ENCODE results near the gene CAMTA1. TPM values are rescaled to one million over a fixed set of nuclear protein-coding genes. Genes with fewer than 3 reads are reported as not detected.

CAMTA1 gene
- total RNA-seq, 2 donors from 2014 or later, result 100 to 102 TPM

DNA sequence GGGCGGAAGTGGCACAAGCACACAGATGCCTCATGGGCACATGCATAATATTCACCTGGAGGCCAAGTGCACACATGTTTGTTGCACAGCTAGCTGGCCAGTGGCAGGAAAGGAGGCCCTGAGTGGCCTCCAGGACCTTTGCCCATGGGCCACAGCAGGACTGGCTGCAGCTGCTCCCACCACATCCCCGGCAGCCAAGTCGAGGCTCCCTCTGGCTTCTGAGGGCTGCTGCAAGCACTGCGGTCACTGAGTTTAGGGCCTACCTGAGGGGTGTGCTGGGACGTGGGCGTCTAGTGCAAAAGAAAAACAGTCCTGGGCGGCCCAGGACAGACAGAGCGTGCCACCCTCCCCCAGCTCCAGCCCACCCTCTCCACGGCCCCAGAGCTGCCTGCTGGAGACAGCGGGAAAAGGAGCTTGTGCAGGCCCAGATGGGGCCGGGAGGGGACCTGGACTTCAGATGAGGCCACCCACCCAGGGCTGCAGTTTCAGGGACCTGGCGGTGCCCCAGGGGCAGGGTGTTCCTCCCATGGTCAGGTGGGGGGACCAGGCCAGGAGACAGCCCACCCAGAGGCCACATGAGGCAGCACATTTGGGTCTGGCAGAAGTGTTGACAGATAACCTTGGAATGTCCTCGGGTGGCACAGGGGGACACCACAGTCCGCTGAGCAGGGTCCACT lies 720.0 kb downstream of the CAMTA1 start:
- 86% methylated on average over 14 of the region's 14 CpGs for WGBS
- intact Hi-C loops (cut with DNase I), result no loop called here

DNA sequence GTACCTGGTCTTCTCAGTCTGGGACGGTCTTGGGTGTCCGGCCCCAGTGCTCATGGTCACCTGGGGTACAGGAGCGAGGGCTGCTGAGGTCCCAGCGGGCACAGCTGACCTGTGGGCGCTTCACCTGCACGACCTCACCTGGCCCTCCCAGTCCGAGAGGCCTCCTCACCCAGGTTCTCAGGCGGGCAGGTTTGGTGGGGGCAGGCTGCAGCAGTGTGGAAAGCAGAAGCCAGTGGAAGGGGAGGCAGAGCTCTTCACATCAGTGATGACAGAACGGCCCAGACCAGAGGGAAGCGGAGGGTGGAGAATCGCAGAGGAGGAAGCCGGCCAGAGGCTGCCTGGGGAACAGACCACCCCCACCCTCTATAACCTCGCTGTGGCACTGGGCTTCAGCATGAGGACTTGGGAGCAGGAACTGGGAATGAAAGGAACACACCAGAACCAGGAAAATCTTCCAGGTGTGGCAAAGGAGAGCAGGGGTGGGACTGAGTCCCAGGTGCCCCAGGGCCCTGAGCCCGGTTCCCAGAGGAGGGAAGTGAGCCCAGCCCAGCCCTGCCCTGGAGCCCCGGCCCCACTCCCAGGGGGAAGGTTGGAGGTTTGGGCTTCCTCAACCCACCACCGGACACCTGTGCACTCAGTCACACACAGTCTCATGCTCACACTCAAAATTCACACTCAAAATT lies 720.7 kb downstream of the CAMTA1 start:
- H3K4me3 ChIP-seq, result no peak overlapping the region
- no peaks in the 10 kb centered on the region for H3K9me3 ChIP-seq
- H3K27ac ChIP-seq, result no peak overlapping the region
- H3K36me3 ChIP-seq, result no peaks in the 10 kb centered on the region
- 81% methylated on average over 16 of the region's 16 CpGs for WGBS
- DNase-seq (ENCODE audit: low spot score), result no peak
- H3K27me3 ChIP-seq (replicated peaks; ENCODE audit: insufficient read depth), result no peaks in the 10 kb centered on the region
- intact Hi-C loops (cut with DNase I), result no loop called here
- TF ChIP-seq, protein P1, sequence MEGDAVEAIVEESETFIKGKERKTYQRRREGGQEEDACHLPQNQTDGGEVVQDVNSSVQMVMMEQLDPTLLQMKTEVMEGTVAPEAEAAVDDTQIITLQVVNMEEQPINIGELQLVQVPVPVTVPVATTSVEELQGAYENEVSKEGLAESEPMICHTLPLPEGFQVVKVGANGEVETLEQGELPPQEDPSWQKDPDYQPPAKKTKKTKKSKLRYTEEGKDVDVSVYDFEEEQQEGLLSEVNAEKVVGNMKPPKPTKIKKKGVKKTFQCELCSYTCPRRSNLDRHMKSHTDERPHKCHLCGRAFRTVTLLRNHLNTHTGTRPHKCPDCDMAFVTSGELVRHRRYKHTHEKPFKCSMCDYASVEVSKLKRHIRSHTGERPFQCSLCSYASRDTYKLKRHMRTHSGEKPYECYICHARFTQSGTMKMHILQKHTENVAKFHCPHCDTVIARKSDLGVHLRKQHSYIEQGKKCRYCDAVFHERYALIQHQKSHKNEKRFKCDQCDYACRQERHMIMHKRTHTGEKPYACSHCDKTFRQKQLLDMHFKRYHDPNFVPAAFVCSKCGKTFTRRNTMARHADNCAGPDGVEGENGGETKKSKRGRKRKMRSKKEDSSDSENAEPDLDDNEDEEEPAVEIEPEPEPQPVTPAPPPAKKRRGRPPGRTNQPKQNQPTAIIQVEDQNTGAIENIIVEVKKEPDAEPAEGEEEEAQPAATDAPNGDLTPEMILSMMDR (IDR thresholded peaks at IDR 0.05), result no peak
- TF ChIP-seq POLR2A (IDR thresholded peaks at IDR 0.05) (no peak), POLR2AphosphoS5 (IDR thresholded peaks at IDR 0.05) (no peak)
- no peaks in the 10 kb centered on the region for H3K4me1 ChIP-seq (replicated peaks)

More for the DNA sequence above, 720.0 kb downstream of the CAMTA1 start:
- DNase-seq (ENCODE audit: low spot score), result no peak
- Histone ChIP-seq H3K36me3 (no peaks in the 10 kb centered on the region), H3K9me3 (no peaks in the 10 kb centered on the region), H3K27me3 (replicated peaks; ENCODE audit: insufficient read depth) (no peaks in the 10 kb centered on the region), H3K4me1 (replicated peaks) (no peaks in the 10 kb centered on the region), H3K4me3 (no peak overlapping the region), H3K27ac (no peak overlapping the region)
- TF ChIP-seq POLR2AphosphoS5 (IDR thresholded peaks at IDR 0.05), result no peak
- TF ChIP-seq, protein P1 (IDR thresholded peaks at IDR 0.05), result no peak
- TF ChIP-seq POLR2A (IDR thresholded peaks at IDR 0.05), result no peak

GRCh38 chr1:7506454-7507284 lies 721.4 kb downstream of the CAMTA1 start:
- TF ChIP-seq, protein P1 (IDR thresholded peaks at IDR 0.05), result no peak
- TF ChIP-seq POLR2AphosphoS5 (IDR thresholded peaks at IDR 0.05) (no peak), POLR2A (IDR thresholded peaks at IDR 0.05) (no peak)
- Histone ChIP-seq H3K27ac (no peak overlapping the region), H3K4me3 (no peak overlapping the region), H3K4me1 (replicated peaks) (no peaks in the 10 kb centered on the region), H3K27me3 (replicated peaks; ENCODE audit: insufficient read depth) (no peaks in the 10 kb centered on the region), H3K9me3 (no peaks in the 10 kb centered on the region), H3K36me3 (no peaks in the 10 kb centered on the region)
- WGBS, result 86% methylated on average over 10 of the region's 10 CpGs
- no peak for DNase-seq (ENCODE audit: low spot score)
- intact Hi-C loops (cut with DNase I), result no loop called here

DNA sequence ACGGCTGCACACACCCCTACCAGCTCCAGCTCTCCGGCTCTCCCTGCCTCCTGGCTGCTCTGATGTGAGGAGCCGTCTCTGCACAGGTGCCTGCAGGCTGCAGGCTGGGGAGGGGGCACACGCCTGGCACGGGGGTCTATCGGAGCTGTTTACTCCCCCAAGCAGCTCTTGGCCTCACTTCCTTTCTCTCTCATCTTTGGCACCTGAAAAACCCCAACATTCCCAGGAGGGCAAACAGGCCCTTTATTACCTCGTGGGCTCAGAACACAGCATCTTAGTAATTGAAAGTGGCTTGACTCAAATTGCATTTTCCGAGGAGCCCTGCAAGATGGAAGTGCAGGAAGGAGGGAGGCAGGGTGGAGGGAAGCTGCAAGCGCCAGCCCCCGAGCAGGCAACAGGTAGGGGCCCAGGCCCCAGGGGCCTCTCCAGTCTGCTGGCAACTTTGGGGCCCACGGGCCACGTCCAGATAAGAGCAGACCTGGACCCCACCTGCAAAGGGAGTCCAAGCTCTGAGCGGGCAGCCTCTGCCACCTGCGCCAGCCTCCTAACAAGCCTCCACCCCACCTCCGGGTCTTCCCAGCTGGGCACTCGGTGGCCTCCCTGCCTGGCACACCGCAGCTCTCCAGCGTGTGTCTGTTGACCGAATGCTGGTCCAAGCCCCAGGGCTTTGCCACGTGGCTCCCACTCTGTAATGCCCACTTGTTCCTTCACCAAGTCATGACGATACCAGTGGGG lies 722.2 kb downstream of the CAMTA1 start:
- H3K9me3 ChIP-seq, result no peaks in the 10 kb centered on the region
- H3K36me3 ChIP-seq, result no peaks in the 10 kb centered on the region
- intact Hi-C loops (cut with DNase I), result no loop called here
- DNase-seq (ENCODE audit: low spot score), result no peak
- TF ChIP-seq POLR2A (IDR thresholded peaks at IDR 0.05) (no peak), POLR2AphosphoS5 (IDR thresholded peaks at IDR 0.05) (no peak)
- TF ChIP-seq, protein P1 (IDR thresholded peaks at IDR 0.05), result no peak
- no peaks in the 10 kb centered on the region for H3K4me1 ChIP-seq (replicated peaks)
- no peak overlapping the region for H3K27ac ChIP-seq
- whole genome bisulfite sequencing, result 91% methylated on average over 21 of the region's 21 CpGs
- no peak overlapping the region for H3K4me3 ChIP-seq
- no peaks in the 10 kb centered on the region for H3K27me3 ChIP-seq (replicated peaks; ENCODE audit: insufficient read depth)

Measured in prostate gland (tissue), 2 donors.